Measurements from ENCODE around the gene LYAR.

The LYAR gene, protein sequence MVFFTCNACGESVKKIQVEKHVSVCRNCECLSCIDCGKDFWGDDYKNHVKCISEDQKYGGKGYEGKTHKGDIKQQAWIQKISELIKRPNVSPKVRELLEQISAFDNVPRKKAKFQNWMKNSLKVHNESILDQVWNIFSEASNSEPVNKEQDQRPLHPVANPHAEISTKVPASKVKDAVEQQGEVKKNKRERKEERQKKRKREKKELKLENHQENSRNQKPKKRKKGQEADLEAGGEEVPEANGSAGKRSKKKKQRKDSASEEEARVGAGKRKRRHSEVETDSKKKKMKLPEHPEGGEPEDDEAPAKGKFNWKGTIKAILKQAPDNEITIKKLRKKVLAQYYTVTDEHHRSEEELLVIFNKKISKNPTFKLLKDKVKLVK

DNA sequence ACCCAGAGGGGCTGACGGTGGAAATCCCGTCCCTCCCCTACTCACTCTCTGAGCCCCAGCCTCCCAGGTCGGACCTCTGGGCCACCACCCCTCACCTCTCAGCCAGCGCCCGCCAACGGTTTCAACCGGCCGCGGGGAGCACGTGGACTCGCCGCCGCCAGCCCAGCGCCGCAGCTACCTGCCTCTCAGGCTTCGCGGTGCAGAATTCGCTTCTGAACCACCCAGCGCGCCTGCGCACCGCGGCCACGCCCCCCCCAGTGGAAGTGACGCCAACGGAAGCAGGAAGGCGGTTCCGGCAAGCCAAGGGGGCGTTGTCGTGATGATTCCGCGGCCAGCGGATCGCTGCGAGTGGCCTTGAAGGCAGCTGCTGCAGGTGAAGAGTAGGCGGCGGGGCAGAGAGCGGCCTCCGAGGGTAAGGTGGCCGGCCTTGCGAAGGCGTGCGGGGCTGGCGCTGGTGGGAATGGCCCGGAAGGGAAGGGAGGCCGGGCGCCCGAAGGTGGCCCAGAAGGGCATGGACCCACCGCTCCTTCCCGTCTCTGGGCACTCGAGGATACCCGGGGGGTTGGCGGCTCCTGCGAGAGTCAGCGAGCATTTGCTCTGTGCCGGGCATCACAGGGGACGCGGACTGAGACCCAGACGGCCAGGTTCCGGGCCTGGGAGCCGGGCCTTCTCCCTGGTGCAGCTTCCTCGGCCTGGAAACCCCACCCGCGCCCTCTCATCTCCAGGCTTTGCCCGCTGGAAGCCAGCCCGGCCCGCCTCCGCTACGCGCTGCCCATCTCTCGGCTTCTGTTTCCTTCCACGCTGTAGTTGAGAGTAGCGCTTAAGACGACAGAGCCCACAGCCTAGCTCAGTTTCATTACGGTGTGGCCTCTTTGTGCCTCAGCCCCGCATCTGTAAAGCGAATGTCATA is at the start of gene LYAR, which contains the start of gene ZBTB49:
TSS of gene LYAR (minus strand) at position 214 of the 910 bp plus-strand sequence. CDS start 6,412 bp downstream, outside the sequence.
TSS of gene ZBTB49 (plus strand) at position 311 of the 910 bp plus-strand sequence. CDS start 9,695 bp downstream, outside the sequence.
- DNase-seq = peak; percentile 74 to 93

DNA sequence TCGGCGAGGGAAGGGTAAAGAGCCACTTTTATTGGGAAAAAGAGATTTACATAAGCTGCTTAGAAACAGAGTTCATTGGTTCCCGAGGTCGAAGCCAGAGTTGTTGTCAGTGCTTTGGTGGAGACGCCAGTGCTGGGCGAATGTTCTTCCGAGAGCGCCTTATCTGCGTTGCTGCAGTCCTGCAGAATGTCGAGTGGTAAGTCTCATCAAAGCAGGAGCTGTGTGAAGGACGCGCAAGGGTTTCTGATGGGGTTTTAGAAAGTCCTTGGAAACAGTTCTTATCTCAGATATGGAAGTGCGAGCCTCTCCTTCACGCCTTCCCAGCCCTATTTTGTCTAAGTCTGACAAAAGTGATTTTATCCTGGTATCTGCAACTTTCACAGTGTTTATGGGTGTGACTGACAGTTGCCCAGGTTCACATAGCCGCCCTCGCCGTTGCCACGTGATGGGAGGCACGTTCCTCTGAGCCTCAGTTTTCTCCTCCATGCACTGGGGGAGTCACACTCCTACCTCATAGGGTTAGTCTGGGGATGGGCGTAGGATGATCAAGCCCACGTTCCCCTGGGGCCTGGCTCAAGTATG is 49.6 kb upstream of the LYAR start:
- DNase-seq = no peak

DNA sequence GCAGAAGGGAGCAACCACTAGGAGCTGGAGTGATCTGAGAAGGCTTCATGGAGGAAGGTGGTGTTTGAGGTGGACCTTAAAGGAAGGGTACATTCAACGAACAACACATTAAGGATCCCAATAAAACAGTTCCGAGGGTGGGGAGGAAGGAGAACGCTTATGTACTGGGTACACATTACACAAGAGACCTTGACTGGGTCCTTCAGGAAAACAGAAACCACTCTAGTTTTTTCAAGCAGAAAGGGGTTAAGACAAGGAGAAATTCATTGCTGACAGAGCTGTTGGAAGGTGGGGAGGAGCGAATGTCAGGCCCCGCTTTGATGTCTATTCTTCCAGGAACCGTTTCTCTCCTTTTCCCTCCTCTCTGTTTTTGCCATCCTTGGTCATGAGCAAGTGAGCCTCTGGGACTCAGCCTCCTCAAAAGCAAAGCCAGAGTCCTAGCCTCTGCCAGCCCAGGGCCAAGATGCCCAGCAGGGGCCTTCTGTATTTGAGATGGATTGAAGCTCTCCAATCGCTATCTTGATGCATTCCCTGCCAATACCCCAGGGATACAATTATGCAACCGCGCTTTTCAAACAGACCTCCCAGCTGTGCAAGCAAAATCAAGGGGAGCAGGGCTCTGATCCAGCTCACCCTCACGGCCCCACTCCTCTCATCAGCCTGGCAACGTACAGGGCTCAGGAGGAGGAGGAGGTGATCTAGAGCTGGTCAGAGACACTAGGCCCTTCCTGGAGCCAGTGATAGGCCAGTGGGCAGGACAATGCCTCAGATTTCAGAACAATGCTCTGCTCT is 48.5 kb upstream of the LYAR start:
- DNase-seq = no peak

DNA sequence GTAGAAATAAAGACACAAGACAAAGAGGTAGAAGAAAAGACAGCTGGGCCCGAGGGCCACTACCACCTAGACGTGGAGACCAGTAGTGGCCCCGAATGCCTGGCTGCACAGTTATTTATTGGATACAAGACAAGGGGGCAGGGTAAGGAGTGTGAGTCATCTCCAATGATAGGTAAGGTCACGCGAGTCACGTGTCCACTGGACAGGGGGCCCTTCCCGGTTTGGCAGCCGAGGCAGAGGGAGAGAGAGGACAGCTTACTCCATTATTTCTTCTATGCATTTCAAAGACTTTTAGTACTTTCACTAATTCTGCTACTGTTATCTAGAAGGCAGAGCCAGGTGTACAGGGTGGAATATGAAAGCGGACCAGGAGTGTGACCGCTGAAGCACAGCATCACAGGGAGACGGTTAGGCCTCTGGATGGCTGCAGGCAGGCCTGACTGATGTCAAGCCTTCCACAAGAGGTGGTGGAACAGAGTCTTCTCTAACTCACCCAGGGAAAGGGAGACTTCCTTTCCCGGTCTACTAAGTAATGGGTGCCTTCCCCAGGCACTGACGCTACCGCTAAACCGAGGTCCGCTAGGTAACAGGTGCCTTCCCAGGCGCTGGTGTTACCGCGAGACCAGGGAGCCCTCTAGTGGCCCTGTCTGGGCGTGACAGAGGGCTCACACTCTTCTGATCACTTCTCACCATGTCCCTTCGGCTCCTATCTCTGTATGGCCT is 45.0 kb upstream of the LYAR start:
- no peak for DNase-seq

DNA sequence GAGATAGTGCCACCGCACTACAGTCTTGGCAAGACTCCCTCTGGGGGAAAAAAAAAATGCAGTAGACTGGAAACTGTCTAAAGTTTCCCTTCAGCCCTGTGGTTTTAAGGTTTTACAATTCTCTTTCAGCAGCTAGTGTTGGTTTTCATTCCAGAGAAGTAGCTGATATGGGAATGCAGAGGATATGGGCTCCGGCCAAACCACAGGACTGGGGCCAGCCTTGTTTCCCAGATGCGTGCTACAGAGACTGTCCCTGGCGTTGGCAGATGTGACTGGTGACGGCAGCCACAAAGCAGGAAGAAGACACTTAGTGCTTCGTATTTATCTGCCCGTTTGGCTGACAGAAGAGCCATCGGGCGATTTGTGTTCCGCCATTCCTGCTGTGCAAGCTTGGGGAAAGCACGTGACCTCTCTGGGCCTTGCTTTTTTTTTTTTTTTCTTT is 43.3 kb upstream of the LYAR start:
- no peak for DNase-seq

DNA sequence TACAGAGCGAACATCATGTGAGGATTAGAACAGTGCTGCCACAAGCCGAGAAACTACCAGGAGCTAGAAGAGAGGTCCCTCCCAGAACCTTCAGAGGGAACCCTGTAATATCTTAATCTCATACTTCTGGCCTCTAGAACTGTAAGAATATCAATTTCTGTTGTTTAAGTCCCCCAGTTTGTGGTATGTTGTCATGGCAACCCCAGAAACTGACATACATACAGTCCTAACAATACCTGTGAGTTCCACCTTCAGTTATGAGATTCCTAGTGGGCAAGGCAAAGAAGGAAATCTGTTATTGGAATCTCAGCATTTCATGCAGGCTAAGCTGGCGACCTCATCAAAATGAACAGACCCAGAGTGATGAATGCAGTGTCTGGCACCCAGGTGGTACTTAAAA is 42.6 kb upstream of the LYAR start:
- no peak for DNase-seq

DNA sequence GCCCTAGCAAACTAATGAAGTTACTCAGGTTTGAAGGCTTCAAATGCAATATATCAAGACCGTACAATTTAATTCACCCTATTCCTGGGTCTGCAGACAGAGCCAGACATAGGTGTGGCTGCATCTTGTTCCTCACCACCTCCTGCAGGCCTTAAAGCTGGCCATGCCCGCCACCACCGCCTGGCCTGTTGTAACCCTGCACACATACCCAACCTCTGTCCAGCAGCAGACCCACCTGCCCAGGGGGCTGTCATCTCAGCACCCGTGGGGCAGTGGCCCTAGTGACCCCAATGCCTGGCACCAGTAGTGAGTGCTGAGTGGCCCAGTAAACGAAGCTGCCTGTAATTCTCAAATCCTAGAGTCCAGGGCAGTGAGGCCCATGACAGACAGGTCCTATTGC is 40.8 kb upstream of the LYAR start:
- DNase-seq = no peak

DNA sequence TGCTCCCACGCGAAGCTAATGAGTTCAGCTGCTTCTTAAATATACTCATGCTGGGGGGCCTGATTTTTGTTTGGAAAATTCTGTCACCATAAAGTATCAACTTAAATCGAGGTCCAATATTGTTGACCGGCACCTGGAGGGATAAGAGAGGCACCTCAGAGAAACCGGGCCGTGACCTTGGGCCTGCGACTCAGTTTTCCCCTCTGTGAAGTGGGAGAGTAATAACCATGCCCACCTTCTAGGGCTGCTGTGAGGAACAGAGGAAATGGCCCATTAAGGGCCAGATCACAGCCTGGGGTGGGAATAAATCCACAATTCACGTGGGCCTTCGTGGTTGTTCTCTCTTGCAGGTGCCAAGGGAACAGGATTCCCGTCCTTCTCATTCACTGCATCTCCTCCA is 39.5 kb upstream of the LYAR start:
- DNase-seq = no peak

DNA sequence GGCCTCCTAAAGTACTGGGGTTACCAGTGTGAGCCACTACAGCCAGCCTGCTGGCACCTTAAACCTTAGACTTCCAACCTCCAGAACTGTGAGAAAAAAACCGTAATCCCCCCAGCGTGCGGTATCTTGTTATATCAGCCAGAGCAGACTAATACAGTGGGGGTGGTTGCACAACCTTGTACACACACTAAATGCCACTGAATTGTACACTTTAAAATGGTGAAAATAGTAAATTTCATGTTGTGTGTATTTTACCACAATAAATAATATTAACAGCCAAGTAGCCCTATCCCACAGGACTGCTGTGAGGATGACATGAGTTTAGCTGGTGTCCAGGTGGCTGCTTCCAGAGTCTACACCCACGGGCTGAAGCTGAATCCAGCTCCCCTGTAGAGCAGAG is 38.9 kb upstream of the LYAR start:
- DNase-seq = no peak

DNA sequence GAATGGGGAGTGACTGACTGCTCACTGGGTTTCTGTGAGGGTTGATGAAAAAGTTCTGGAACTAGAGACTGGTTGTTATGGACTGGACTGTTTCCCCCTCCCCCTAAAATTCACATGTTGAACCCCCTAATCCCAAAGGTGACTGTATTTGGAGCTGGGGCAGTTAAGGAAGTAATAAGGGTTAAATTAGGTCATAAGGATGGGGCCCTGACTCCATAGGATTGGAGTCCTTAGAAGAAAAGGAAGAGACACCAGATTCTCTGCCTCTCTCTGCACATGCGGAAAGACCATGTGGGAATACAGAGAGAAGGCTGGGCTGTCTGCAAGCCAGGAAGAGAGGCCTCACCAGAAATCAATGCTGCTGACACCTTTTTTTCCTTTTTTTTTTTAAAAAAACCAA is 38.3 kb upstream of the LYAR start:
- no peak for DNase-seq

DNA sequence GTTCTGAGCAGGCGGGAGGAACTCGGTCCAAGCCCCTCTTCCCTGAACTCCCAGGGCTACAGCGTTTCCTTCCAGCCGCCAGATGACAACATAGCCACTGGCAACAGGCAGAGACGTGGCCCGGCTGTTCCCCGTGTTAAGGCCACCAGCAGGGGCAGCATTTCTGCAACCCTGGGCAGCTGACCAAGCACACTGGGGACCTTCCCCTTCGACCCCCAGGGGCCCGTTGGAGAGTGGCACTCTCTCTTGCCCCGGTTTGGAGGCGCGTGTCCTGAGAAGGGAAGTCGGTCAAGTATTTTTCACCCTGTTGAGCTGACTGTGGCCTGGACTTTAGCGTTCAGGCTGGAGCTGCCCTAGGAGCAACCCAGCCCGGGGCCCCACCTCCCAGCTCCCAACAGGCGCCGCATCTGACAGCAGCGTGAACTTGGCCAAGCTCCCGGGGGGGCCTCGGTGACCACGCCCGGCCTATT is 37.7 kb upstream of the LYAR start:
- DNase-seq = no peak

DNA sequence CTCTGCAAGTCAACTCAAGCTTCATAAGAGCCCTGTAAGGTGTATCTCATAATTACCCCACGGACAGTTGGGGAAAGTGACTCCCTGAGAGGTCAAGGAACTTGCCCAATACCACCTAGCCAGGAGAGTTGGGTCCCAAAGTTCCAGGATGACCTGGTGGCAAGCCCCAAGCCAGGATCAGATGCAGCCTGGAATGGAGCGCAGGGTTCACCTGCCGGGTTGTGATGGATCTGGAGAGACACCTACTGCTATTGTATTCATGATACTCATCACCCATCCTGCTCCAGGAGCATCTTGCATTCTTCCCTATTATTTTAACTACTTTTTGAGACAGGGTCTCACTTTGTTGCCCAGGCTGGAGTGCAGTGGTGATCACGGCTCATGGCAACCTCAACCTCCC is 36.2 kb upstream of the LYAR start:
- DNase-seq = no peak

DNA sequence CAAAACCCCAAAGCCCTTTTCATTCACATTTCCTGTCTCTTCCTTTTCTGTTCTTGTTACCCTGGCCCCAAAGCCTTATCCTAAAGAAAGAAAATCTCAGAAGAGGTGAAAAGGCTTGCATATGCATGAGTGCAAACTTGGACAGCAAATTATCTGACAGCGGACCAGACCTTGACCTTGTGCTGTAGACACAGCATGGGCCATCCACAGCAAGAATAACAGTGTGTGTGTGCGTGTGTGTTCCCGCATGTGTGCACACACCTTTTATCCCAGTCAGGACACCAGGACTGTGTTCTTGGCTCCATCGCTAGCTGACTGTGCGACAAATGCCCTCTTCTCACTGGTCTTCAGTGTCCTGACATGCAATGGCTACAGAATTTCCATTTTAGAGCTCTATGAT is 35.4 kb upstream of the LYAR start:
- no peak for DNase-seq

DNA sequence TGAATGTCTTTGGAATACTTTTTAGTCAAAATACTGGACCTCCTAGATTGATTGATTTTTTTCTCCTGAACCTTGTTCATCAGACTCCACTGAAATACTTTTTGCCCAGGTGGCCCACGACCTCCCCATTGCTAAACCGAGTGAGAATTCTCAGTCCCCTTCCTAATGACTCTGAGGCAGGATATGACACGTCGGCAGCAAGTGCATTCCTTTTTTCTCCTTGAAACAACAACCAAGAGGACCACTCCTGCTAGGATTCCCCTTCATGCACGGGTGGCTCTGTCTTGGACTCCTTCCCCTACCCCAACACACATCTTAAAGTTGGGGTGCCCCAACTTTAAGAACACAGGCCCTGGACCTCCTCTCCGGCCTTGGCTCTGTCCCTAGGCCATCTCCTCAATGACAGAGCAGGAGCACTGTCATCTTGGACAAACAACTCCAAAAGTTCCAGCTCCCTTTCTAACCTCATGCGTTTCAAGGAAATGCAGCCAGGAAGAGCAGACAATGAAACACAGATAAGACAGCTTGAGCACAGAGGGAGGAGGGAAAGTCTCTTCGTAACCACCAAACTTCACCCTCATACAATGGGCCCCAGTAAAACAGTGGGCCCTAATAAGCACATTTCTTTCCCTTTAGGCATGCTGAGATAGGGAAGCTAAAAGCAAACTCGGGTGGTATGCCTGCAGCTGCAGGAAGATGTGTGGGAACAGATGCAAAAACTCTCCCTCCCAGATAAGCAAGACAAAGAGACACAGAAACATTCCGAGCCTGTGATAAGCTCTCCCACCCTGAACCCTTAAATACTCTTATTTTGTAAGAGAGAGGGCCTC is 34.0 kb upstream of the LYAR start:
- DNase-seq = no peak

DNA sequence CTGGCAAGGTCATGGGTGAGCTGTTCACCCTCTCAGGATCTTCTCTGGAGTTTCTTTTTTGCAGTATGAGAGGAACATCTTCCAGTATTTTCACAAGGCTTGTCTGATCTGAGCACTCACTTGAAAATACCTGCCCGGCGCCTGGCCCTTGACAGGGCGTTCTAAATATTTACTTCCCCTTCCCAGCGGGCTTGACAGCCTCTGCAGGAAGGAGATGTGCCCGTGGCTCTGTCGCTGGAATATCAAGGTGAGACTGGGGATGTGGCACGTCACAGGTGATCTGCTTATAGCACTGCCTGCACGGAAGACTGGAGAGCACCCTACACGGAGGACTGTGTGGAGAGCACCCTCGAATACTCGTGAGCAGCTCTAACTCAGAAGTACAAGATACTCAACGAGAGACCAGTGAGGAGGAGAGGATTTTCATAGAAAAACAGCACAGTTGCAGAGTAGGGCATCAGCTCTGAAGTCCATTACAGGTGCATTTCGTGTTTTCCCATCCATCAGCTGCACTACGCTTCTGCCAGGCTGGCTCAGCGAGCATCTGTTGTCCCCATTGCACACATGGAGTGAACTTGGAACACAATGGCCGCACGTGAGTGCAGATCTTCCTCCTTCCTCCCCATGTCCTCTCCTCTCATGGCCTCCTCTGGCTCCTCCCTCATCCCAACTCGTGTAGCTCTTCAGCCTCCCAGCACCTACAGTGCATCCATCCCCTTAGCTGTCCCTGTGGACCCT is 32.2 kb upstream of the LYAR start:
- no peak for DNase-seq

DNA sequence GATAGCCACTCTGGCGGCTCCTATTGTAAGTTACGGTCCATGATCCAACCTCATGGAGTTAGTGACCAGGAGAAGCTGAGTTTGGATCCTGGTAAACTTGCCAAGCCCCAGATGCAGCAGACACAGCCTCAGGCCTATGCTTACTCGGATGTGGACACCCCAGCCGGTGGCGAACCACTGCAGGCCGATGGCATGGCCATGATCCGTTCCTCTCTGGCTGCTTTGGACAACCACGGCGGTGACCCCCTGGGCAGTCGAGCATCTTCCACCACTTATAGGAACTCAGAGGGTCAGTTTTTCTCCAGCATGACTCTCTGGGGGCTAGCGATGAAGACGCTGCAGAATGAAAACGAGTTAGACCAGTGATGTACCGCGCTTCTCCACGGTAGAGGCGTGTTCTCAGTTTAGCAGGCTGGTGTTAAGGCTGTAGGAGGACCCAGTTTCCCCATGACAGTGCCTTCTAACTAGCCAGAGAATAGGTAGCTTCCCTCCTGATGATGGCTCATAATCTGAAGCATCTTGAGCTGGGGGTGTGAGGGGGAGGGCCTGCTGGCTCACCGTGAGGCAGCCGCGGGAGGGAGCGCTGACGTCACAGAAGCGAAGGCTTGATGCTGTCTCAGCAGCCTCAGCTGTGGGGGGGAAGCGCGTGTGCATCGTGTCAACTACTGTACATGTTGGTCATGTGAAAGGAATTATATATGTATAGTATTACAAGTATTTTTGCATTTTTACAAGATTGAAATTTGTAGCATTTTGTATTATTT is 31.2 kb upstream of the LYAR start:
- DNase-seq = no peak

DNA sequence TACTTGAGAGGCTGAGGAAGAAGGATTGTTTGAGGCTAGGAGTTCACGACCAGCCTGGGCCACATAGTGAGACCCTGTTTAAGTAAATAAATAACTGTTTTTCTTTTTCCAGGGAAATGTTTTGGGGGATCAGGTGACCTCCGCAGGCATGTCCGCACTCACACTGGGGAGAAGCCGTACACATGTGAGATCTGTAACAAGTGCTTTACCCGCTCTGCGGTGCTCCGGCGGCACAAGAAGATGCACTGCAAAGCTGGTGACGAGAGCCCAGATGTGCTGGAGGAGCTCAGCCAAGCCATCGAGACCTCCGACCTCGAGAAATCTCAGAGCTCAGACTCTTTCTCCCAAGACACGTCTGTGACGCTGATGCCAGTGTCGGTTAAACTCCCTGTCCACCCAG is 30.6 kb upstream of the LYAR start:
- DNase-seq = no peak

DNA sequence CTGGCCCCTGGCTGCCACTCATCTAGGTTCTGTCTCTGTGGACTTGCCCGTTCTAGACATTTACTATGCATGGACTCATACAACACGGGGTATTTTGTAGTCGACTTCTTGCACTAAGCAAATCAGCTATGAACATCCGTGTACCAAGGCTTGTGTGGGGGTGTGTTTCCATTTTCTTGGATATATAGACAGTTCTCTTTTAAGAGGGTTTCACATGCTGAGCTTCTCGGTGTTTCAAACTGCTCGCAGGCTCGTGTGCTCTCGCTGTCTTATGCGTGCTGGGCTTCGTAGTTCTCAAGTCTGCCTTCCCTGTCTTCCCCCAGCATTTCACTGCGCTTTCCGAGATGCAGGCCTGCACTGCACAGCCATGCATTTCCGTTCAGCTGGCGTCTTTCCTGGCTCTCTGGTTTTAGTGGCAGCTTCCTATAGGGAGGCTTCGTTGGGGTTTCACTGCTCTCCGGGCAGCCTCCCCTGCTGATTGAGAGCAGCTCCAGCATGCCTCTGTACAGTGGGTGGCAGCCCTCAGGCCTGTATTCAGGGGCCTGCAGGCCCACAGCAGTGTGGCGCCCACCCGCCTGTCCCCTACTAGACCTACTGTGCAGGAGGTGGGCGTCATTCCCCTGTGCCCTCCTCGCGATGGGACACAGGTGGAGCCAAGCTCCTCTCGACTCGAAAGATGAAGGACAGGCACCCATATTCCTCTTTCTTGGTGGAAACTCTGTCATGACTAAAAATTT is 27.7 kb upstream of the LYAR start:
- no peak for DNase-seq

DNA sequence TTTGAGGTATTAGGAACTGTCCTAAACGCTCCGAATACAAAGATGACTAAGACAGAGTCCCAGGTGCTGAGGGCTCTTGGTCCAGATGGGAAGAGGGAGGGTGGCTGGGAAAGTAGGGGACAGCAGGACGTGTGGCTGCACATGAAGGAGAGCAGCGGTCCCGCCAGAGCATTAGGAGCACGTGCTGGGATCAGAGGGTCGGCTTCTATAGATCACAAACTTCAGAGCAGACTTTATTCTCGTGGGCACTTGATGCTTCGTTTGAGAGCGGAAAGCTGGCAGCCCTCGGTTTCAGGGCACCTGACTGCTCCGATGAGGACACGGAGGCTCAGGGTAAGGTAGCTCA is 26.2 kb upstream of the LYAR start:
- no peak for DNase-seq
